NCI-H128 (cell line): ENCODE data around the gene AFF4.
"Not testable (repeated sequence)": the region's sequence is repeated elsewhere in the genome, so short reads cannot be mapped to it uniquely, and the experiment has no call there.

Experiments
- DNase-seq: peaks from one replicate; lab custom pipeline; 2025; ENCODE audit not compliant: unreplicated experiment; lab: John Stamatoyannopoulos, UW

The AFF4 gene

GRCh38 chr5:132963171-132964104 lies at the start of gene AFF4:
Gene AFF4, minus strand, starts transcription at chr5:132963634. Its CDS starts 26,445 bp downstream, at chr5:132937189.
- peak; percentile 72 for DNase-seq

DNA sequence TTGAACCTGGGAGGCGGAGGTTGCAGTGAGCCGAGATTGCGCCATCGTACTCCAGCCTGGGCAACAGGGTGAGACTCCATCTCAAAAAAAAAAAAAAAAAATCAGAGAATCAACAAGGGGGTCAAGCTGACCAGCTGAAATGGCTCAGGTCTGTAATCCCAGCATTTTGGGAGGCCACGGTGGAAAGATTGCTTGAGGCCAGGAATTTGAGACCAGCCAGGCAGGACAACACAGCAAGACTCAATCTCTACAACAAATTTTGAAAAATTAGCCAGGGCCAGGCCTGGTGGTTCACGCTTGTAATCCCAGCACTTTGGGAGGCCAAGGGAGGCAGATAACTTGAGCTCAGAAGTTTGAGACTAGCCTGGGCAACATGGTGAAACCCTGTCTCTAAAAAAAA lies 45.0 kb upstream of the AFF4 start:
- DNase-seq = not testable (repeated sequence)

DNA sequence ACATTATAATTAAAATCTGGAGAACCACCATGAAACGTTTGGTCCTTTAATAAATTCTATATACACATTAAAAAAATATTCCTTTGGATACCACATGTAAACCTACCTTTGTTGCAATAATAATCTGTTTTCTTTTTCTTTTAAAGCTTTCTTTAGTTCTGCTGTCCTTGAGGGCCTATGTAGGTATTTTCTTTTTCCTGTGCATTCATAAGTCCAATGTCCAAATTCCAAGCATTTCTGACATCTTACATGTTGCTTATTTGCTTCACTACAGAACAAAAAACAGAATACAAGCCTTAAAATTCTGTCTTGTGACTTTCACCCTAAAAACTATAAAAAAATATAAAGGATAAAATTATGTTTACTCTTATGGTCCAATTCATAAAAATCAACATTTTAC lies 43.2 kb upstream of the AFF4 start:
- DNase-seq = no peak

GRCh38 chr5:132999246-132999645 lies 35.8 kb upstream of the AFF4 start:
- no peak for DNase-seq

- no peak for DNase-seq
Measured at GRCh38 chr5:132998556-132998955, 35.1 kb upstream of the AFF4 start.

GRCh38 chr5:132996307-132996706 lies 32.9 kb upstream of the AFF4 start:
- no peak for DNase-seq

GRCh38 chr5:132987531-132988408 lies 24.3 kb upstream of the AFF4 start:
- no peak for DNase-seq

DNA sequence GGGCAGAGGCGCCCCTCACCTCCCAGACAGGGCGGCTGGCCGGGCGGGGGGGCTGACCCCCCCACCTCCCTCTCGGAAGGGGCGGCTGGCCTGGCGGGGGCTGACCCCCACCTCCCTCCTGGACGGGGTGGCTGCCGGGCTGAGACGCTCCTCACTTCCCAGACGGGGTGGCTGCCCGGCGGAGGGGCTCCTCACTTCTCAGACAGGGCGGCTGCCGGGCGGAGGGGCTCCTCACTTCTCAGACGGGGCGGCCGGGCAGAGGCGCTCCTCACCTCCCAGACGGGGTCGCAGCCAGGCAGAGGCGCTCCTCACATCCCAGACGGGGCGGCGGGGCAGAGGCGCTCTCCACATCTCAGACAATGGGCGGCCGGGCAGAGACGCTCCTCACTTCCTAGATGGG lies 19.5 kb upstream of the AFF4 start:
- DNase-seq = not testable (repeated sequence)

GRCh38 chr5:132981288-132981687 lies 17.9 kb upstream of the AFF4 start:
- no peak for DNase-seq

DNA sequence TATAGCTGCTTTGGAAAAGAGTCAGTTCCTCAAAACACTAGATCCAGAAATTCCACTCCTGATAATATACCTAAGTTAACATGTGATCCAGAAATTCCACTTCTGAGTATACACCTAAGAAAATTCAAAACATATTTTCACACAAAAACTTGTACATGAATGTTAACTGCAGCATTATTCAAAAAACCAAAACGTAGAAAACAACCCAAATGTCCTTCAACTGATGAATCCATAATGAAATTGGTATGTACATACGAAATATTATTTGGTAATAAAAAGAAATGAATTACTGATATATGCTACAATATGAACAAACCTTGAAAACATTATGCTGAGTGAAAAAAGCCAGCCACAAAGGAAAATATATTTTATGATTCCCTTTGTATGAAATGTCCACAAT lies 16.5 kb upstream of the AFF4 start:
- no peak for DNase-seq

GRCh38 chr5:132979367-132979940 lies 16.0 kb upstream of the AFF4 start:
- no peak for DNase-seq

DNA sequence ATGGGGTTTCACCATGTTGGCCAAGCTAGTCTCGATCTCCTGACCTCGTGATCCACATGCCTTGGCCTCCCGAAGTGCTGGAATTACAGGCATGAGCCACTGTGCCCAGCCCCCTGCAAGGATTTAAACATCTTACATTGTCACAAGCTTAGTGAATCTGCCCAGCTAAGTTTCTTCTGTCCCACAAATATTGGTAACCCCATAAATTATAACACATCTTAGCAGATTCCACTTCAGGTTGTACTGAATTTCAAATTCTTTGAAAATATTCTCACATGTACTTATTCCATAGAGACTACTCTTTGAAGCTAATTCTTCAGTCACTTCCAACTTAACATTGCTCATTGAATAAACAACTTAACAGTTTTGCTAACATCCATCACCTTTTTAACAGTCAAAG lies 13.4 kb upstream of the AFF4 start:
- no peak for DNase-seq

- not testable (repeated sequence) for DNase-seq
Measured at GRCh38 chr5:132972436-132972828, 9.0 kb upstream of the AFF4 start.

DNA sequence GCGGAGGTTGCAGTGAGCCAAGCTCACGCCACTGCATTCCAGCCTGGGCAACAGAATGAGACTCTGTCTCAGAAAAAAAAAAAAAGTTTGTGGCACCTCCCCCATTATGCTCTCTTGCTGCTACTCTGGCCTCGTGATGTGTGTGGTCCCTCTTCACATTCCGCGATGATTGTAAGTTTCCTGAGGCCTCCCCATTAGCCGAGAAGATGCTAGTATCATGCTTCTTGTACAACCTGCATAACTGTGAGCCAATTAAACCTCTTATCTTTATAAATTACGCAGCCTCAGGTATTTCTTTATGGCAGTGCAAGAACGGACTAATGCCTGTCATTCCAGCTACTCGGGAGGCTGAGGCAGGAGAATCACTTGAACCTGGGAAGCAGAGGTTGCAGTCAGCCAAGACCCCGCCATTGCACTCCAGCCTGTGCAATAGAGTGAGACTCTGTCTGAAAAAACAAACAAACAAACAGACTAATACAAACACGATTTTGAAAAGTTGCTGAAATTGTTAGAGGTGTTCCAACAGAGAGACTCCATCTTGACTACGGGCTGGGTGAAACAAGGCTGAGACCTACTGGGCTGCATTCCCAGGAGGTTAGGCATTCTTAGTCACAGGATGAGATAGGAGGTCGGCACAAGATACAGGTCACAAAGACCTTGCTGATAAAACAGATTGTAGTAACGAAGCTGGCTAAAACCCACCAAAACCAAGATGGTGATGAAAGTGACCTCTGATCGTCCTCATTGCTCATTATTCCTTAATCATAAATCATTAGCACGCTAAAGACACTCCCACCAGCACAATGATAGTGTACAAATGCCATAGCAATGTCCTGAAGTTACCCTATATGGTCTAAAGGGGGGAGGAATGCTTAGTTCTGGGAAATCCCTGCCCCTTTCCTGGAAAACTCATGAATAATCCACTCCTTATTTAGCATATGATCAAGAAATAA lies 8.3 kb upstream of the AFF4 start:
- no peak for DNase-seq

- DNase-seq = no peak
Measured at GRCh38 chr5:132965120-132965519, 1.7 kb upstream of the AFF4 start.

- no peak for DNase-seq
Measured at GRCh38 chr5:132962429-132963021, 909 bp downstream of the AFF4 start.

- DNase-seq = no peak
Measured at GRCh38 chr5:132961887-132962286, 1.5 kb downstream of the AFF4 start.

- not testable (repeated sequence) for DNase-seq
Measured at GRCh38 chr5:132961123-132961815, 2.2 kb downstream of the AFF4 start.

GRCh38 chr5:132956166-132956799 lies 7.2 kb downstream of the AFF4 start:
- not testable (repeated sequence) for DNase-seq
